Sigmoid colon (tissue), 4 donors: ENCODE data around the gene TCTA.

Experiments used
- CTCF ChIP-seq, 4 experiments: fragments of 450-650 bp in 3 of 4; fragments of 200-600 bp in 1 of 4; IDR thresholded peaks; one replicate each; pipeline ENCODE4 v1.5.1; 2016 to 2019; ENCODE audit warnings: antibody characterized with exemption in 4 of 4, mild to moderate bottlenecking in 3 of 4, moderate library complexity in 2 of 4
- POLR2AphosphoS5 ChIP-seq, 4 donors: sonication (generic); formaldehyde crosslinking; IDR thresholded peaks; one replicate each; pipeline ENCODE4 v1.6.1; 2017; ENCODE audit warnings: antibody characterized with exemption in 4 of 4

- TF ChIP-seq CTCF (IDR thresholded peaks at IDR 0.05): no peak
- no peak for TF ChIP-seq POLR2AphosphoS5 (IDR thresholded peaks at IDR 0.05)
These were observed 44.2 kb downstream of the TCTA start for GRCh38 chr3:49456466-49456865.
